AG09319 (cell line): ENCODE data around the gene TTC38.

Source experiments
- DNase-seq: peaks from one replicate; pipeline ENCODE4 v3.0.0-alpha.2; 2010; ENCODE audit warnings: low read depth; ENCODE audit errors: extremely low read depth
- TF ChIP-seq, protein P1 (sequence below): IDR thresholded peaks from 2 replicates; pipeline ENCODE4 v1.5.1; 2011; ENCODE audit warnings: low read depth, mild to moderate bottlenecking, inconsistent platforms, low read length, moderate library complexity

Gene TTC38

DNA sequence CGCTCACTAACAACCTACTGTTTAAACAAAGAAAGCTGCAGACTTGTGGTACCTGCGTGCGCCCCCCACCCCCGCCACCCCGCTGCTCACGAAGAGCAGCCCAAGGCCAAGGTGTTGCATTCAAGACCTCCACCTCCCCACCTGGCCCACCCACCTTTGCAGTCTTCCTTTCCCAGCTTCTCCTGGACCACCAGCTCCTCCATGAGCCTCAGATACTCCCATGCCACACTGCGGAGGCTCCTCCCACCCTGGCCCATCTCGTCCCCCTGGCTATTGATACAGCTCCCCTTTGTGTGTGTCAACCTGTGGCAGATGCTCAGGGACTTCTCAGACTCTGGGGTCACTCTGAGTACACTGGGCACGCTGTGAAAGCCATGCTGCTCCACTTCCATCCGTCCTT is 21.6 kb upstream of the TTC38 start:
- TF ChIP-seq, protein P1, sequence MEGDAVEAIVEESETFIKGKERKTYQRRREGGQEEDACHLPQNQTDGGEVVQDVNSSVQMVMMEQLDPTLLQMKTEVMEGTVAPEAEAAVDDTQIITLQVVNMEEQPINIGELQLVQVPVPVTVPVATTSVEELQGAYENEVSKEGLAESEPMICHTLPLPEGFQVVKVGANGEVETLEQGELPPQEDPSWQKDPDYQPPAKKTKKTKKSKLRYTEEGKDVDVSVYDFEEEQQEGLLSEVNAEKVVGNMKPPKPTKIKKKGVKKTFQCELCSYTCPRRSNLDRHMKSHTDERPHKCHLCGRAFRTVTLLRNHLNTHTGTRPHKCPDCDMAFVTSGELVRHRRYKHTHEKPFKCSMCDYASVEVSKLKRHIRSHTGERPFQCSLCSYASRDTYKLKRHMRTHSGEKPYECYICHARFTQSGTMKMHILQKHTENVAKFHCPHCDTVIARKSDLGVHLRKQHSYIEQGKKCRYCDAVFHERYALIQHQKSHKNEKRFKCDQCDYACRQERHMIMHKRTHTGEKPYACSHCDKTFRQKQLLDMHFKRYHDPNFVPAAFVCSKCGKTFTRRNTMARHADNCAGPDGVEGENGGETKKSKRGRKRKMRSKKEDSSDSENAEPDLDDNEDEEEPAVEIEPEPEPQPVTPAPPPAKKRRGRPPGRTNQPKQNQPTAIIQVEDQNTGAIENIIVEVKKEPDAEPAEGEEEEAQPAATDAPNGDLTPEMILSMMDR = no peak
- no peak for DNase-seq

- TF ChIP-seq, protein P1 = no peak
- DNase-seq = no peak
These were observed 20.3 kb upstream of the TTC38 start for GRCh38 chr22:46247443-46247975.

DNA sequence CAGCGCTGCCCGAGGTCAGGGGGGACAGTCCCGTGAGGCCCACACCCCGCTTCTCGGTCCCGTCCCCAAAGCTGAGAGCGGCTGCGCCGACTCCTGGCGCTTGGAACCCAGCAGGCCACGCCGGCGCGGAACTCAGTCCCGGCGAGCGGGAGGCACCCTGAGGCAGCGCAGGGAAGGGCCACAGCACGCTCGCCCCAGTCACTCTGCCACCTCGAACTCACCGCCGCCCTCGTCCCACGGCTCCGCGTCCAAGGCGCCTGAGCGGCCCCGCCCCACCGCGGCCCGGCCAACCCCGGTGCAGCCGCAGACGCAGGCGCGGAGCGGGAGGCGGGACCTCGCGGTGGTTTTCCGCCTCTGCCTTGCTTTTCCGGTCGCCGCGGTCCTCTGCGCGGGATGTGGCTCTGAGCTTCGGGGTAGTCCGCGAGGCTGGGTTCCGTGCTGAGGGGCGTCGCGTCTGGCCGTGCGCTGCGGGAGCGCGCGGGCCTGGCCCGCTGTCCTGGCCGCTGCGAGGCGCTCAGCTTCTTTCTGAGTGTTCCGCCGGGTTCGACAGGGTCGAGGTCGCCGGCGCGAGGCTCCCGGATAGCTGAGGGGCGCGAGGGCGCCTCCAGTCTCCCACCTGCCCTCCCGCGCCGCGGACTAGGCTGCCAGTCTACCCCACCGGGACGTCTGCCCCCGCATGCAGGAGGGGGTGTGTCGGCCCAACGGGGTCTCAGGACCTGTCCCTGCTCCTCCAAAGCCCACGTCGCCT is 17.6 kb upstream of the TTC38 start, which contains the start of gene CDPF1:
Gene CDPF1 (minus strand): TSS at position 259 of the 748 bp plus-strand sequence. CDS start 2,009 bp downstream, outside the sequence.
- TF ChIP-seq, protein P1 = no peak
- peak; percentile 48 for DNase-seq

DNA sequence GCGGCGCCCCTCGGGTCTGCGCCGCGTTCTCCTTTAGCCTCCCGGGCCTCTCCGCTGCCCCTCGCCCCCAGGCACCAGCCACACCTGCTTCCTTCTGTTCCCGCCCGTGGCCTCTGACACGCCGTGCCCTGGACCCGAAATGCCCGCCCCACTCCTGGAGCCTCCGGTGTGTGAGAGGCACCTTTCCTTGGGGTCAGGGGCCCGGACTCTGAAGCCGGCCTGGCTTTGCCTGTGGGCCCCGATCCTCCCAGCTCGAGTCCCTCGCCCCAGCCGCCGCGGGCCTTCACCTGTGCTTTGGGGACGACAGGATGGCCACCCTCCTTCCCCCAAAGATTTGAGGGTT is 17.1 kb upstream of the TTC38 start:
- TF ChIP-seq, protein P1 = no peak
- DNase-seq = no peak

DNA sequence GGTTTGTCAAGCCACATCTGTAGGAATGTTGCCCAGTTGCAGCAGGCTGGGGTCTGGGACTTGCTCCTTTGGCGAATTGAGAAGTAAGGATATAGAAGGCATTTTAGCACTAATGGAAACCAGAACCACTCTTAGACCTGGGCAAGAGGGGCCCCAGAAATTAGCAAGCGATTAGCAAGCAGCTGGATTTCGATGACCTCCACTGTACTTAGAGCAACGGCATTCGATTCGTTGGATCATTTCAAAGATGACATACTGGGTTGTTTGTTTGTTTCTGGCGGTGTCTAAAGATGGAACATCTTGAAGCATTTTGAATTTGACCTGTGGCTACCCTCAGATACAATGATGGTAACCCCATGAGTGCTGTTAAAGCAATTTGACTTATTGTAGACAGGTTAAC is 16.5 kb upstream of the TTC38 start:
- TF ChIP-seq, protein P1 = no peak
- DNase-seq = no peak

- DNase-seq = no peak
- TF ChIP-seq, protein P1 = no peak
These were observed 15.9 kb upstream of the TTC38 start for GRCh38 chr22:46251816-46252380.

DNA sequence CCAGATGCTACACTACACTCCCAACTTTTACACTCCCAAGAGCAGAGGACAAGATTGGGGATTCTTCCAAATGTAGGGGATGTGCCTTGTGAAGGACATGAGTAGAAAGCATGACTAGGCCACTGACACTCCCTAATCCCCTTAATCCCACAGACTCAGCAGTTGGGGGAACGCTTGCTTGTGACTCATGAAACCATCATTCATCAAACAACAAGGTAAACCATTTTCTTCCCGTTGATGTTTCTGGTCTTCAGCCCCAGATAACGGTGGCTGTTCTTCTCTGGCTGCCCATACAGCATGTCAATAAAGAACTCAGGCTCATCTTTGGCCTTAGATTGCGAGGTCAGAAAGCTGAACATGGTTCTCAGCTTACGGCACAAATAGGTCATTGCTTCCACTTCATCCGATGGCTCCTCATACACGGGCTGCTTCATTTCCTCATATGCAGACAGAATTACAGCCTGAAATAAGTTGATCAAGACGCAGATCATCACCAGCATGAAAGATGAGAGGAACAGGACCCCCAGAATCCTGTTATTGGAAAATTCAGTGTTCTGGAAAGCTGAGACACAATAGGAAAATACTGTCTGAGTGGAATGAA is 11.3 kb upstream of the TTC38 start:
- no peak for DNase-seq
- TF ChIP-seq, protein P1 = no peak
